ENCODE data around the gene ANXA11.

DNA sequence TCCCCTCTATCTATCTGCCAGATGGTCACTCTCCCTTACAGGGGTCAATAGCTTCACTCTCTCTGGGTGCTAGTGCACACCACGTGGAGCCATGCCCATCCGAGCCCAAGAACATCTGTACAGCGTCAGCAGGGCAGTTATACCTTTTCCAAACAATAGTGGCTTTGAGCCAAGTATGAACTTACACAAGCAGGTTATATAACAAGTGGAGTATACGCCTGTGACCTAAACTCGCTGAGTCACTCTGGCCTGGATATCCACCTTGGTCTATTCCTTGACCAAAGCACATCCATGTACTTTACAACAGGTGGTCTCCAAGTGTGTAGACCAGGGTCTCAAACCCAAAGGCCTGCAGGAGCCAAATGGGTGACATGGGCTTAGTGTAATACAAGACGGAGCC is 52.5 kb downstream of the ANXA11 start:
- no peak for TF ChIP-seq POLR2A (IDR thresholded peaks at IDR 0.05)
- TF ChIP-seq, protein P1, sequence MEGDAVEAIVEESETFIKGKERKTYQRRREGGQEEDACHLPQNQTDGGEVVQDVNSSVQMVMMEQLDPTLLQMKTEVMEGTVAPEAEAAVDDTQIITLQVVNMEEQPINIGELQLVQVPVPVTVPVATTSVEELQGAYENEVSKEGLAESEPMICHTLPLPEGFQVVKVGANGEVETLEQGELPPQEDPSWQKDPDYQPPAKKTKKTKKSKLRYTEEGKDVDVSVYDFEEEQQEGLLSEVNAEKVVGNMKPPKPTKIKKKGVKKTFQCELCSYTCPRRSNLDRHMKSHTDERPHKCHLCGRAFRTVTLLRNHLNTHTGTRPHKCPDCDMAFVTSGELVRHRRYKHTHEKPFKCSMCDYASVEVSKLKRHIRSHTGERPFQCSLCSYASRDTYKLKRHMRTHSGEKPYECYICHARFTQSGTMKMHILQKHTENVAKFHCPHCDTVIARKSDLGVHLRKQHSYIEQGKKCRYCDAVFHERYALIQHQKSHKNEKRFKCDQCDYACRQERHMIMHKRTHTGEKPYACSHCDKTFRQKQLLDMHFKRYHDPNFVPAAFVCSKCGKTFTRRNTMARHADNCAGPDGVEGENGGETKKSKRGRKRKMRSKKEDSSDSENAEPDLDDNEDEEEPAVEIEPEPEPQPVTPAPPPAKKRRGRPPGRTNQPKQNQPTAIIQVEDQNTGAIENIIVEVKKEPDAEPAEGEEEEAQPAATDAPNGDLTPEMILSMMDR (IDR thresholded peaks at IDR 0.05), result no peak

Measured in thyroid gland (tissue), 4 donors.